Stimulated activated CD4-positive, alpha-beta T cell treated with anti-CD3 and anti-CD28 coated beads, Interleukin-1b, Interleukin-23, amount 100 ng/mL, for 24 hours (primary cell): ENCODE results near the gene PSMB4.
"Not testable (repeated sequence)": the region's sequence is repeated elsewhere in the genome, so short reads cannot be mapped to it uniquely, and the experiment has no call there.

Source experiments
- DNase-seq, 4 experiments: peaks; one replicate each; pipeline ENCODE4 v3.0.0-alpha.2; 2020; ENCODE audit warnings: low read depth in 4 of 4, low spot score in 1 of 4

The PSMB4 gene

GRCh38 chr1:151386002-151386401, 13.4 kb upstream of the PSMB4 start:
- DNase-seq, result no peak

- DNase-seq, result not testable (repeated sequence)
These were observed 8.9 kb upstream of the PSMB4 start for GRCh38 chr1:151390221-151391078.

- DNase-seq, result no peak
These were observed 8.3 kb upstream of the PSMB4 start for GRCh38 chr1:151391079-151391563.

- DNase-seq, result no peak
These were observed 5.8 kb upstream of the PSMB4 start for GRCh38 chr1:151393583-151393982.

- not testable (repeated sequence) for DNase-seq
These were observed 3.1 kb upstream of the PSMB4 start for GRCh38 chr1:151396265-151396664.

- no peak for DNase-seq
These were observed 1.9 kb downstream of the PSMB4 start for GRCh38 chr1:151401125-151401788.

- DNase-seq, result no peak
These were observed 2.5 kb downstream of the PSMB4 start for GRCh38 chr1:151401860-151402259.

- no peak for DNase-seq
These were observed 3.4 kb downstream of the PSMB4 start for GRCh38 chr1:151402764-151403163.

GRCh38 chr1:151403612-151404011, 4.2 kb downstream of the PSMB4 start:
- DNase-seq, result no peak

GRCh38 chr1:151405187-151405951, 6.0 kb downstream of the PSMB4 start:
- no peak for DNase-seq

- DNase-seq, result no peak
These were observed 6.8 kb downstream of the PSMB4 start for GRCh38 chr1:151406176-151406575.

GRCh38 chr1:151407304-151407703, 7.9 kb downstream of the PSMB4 start:
- no peak for DNase-seq

- DNase-seq, result no peak
These were observed 9.5 kb downstream of the PSMB4 start for GRCh38 chr1:151408891-151409290.

GRCh38 chr1:151411884-151412283, 12.5 kb downstream of the PSMB4 start:
- no peak for DNase-seq

- no peak for DNase-seq
These were observed 16.9 kb downstream of the PSMB4 start for GRCh38 chr1:151416231-151416630.

GRCh38 chr1:151418081-151418480, 18.7 kb downstream of the PSMB4 start:
- DNase-seq, result no peak

GRCh38 chr1:151419819-151420218, 20.4 kb downstream of the PSMB4 start:
- DNase-seq, result no peak

GRCh38 chr1:151425103-151425502, 25.7 kb downstream of the PSMB4 start:
- DNase-seq, result no peak

- DNase-seq, result no peak
These were observed 28.7 kb downstream of the PSMB4 start for GRCh38 chr1:151428068-151428467.

- not testable (repeated sequence) for DNase-seq
These were observed 34.5 kb downstream of the PSMB4 start for GRCh38 chr1:151433827-151434226.

GRCh38 chr1:151435174-151435573, 35.8 kb downstream of the PSMB4 start:
- DNase-seq, result no peak

- DNase-seq, result no peak
These were observed 37.6 kb downstream of the PSMB4 start for GRCh38 chr1:151436985-151437384.
